Measurements from ENCODE around the gene SGPP2.

SGPP2 gene

GRCh38 chr2:222381566-222381965 lies 42.8 kb upstream of the SGPP2 start:
- H3K9me2 ChIP-seq (replicated peaks; ENCODE audit: control insufficient read depth, low read length) = no peaks in the 10 kb centered on the region
- H3F3A ChIP-seq (ENCODE audit: control insufficient read depth, insufficient read depth) = no peaks in the 10 kb centered on the region
- no peak overlapping the region for H3K27ac ChIP-seq (ENCODE audit: low read depth, low read length)
- no peak overlapping the region for H3K4me2 ChIP-seq (ENCODE audit: low read length)
- H3K36me3 ChIP-seq (ENCODE audit: control insufficient read depth, low read length) = no peaks in the 10 kb centered on the region
- H3K79me2 ChIP-seq (ENCODE audit: control insufficient read depth, low read length) = no peaks in the 10 kb centered on the region
- H3K27me3 ChIP-seq (ENCODE audit: control insufficient read depth, low read length) = no peaks in the 10 kb centered on the region
- no peaks in the 10 kb centered on the region for H4K20me1 ChIP-seq (ENCODE audit: control insufficient read depth, insufficient read depth, low read depth, low read length)
- no peaks in the 10 kb centered on the region for H3K4me1 ChIP-seq (ENCODE audit: control insufficient read depth, low read length)
- H3K4me3 ChIP-seq (ENCODE audit: low read length) = no peak overlapping the region
- no peak for TF ChIP-seq CTCF (IDR thresholded peaks at IDR 0.05; ENCODE audit: low read depth, low read length, poor library complexity, severe bottlenecking)
- TF ChIP-seq EZH2phosphoT487 (IDR thresholded peaks at IDR 0.05; ENCODE audit: borderline replicate concordance, low read length) = no peak
- H3K9me3 ChIP-seq (ENCODE audit: control insufficient read depth, insufficient read depth, low read length) = no peaks in the 10 kb centered on the region

GRCh38 chr2:222383255-222383654 lies 41.1 kb upstream of the SGPP2 start:
- Histone ChIP-seq H3F3A (ENCODE audit: control insufficient read depth, insufficient read depth) (no peaks in the 10 kb centered on the region), H3K4me1 (ENCODE audit: control insufficient read depth, low read length) (no peaks in the 10 kb centered on the region), H3K9me2 (replicated peaks; ENCODE audit: control insufficient read depth, low read length) (no peaks in the 10 kb centered on the region), H3K4me3 (ENCODE audit: low read length) (no peak overlapping the region), H3K4me2 (ENCODE audit: low read length) (no peak overlapping the region), H3K27ac (ENCODE audit: low read depth, low read length) (no peak overlapping the region), H3K79me2 (ENCODE audit: control insufficient read depth, low read length) (no peaks in the 10 kb centered on the region), H3K36me3 (ENCODE audit: control insufficient read depth, low read length) (no peaks in the 10 kb centered on the region), H3K27me3 (ENCODE audit: control insufficient read depth, low read length) (no peaks in the 10 kb centered on the region), H3K9me3 (ENCODE audit: control insufficient read depth, insufficient read depth, low read length) (no peaks in the 10 kb centered on the region), H4K20me1 (ENCODE audit: control insufficient read depth, insufficient read depth, low read depth, low read length) (no peaks in the 10 kb centered on the region)
- TF ChIP-seq EZH2phosphoT487 (IDR thresholded peaks at IDR 0.05; ENCODE audit: borderline replicate concordance, low read length) (no peak), CTCF (IDR thresholded peaks at IDR 0.05; ENCODE audit: low read depth, low read length, poor library complexity, severe bottlenecking) (no peak)

GRCh38 chr2:222391743-222392285 lies 32.5 kb upstream of the SGPP2 start:
- no peak overlapping the region for H3K4me2 ChIP-seq (ENCODE audit: low read length)
- no peaks in the 10 kb centered on the region for H4K20me1 ChIP-seq (ENCODE audit: control insufficient read depth, insufficient read depth, low read depth, low read length)
- TF ChIP-seq CTCF (IDR thresholded peaks at IDR 0.05; ENCODE audit: low read depth, low read length, poor library complexity, severe bottlenecking) (no peak), EZH2phosphoT487 (IDR thresholded peaks at IDR 0.05; ENCODE audit: borderline replicate concordance, low read length) (no peak)
- H3K4me1 ChIP-seq (ENCODE audit: control insufficient read depth, low read length) = no peaks in the 10 kb centered on the region
- no peaks in the 10 kb centered on the region for H3K27me3 ChIP-seq (ENCODE audit: control insufficient read depth, low read length)
- H3K36me3 ChIP-seq (ENCODE audit: control insufficient read depth, low read length) = no peaks in the 10 kb centered on the region
- no peak overlapping the region for H3K4me3 ChIP-seq (ENCODE audit: low read length)
- no peaks in the 10 kb centered on the region for H3K9me2 ChIP-seq (replicated peaks; ENCODE audit: control insufficient read depth, low read length)
- H3K79me2 ChIP-seq (ENCODE audit: control insufficient read depth, low read length) = no peaks in the 10 kb centered on the region
- no peaks in the 10 kb centered on the region for H3F3A ChIP-seq (ENCODE audit: control insufficient read depth, insufficient read depth)
- H3K9me3 ChIP-seq (ENCODE audit: control insufficient read depth, insufficient read depth, low read length) = no peaks in the 10 kb centered on the region
- no peak overlapping the region for H3K27ac ChIP-seq (ENCODE audit: low read depth, low read length)

Data from DOHH2 (cell line).